CD4-positive, alpha-beta T cell treated with Interleukin-21 for 1 hour (primary cell): ENCODE measurements around the gene IFI27L2.

Experiments used
- DNase-seq: peaks from one replicate; pipeline ENCODE4 v3.0.0-alpha.2; 2020

IFI27L2 gene

GRCh38 chr14:94121485-94121884, 7.9 kb downstream of the IFI27L2 start:
- no peak for DNase-seq

- no peak for DNase-seq
Observed at GRCh38 chr14:94120667-94121340, 8.6 kb downstream of the IFI27L2 start.

- DNase-seq: no peak
Observed at GRCh38 chr14:94119071-94119470, 10.3 kb downstream of the IFI27L2 start.

GRCh38 chr14:94117856-94118255, 11.5 kb downstream of the IFI27L2 start:
- no peak for DNase-seq

- DNase-seq: no peak
Observed at GRCh38 chr14:94116701-94117100, 12.7 kb downstream of the IFI27L2 start.

GRCh38 chr14:94115631-94116030, 13.8 kb downstream of the IFI27L2 start:
- DNase-seq: no peak

- DNase-seq: no peak
Observed at GRCh38 chr14:94115058-94115591, 14.3 kb downstream of the IFI27L2 start.

- DNase-seq: no peak
Observed at GRCh38 chr14:94114589-94115057, 14.8 kb downstream of the IFI27L2 start.

GRCh38 chr14:94113908-94114588, 15.4 kb downstream of the IFI27L2 start:
- no peak for DNase-seq

- DNase-seq: no peak
Observed at GRCh38 chr14:94113490-94113889, 15.9 kb downstream of the IFI27L2 start.

GRCh38 chr14:94113073-94113472, 16.3 kb downstream of the IFI27L2 start:
- no peak for DNase-seq

GRCh38 chr14:94112513-94113063, 16.8 kb downstream of the IFI27L2 start:
- DNase-seq: no peak

GRCh38 chr14:94111276-94112095, 17.9 kb downstream of the IFI27L2 start:
- DNase-seq: no peak

- DNase-seq: no peak
Observed at GRCh38 chr14:94110552-94111181, 18.7 kb downstream of the IFI27L2 start, which contains the start of gene IFI27. IFI27 (plus strand) TSS chr14:94110736.

GRCh38 chr14:94109915-94110250, 19.5 kb downstream of the IFI27L2 start:
- no peak for DNase-seq

GRCh38 chr14:94104731-94105130, 24.7 kb downstream of the IFI27L2 start:
- DNase-seq: no peak

GRCh38 chr14:94103554-94104150, 25.8 kb downstream of the IFI27L2 start:
- no peak for DNase-seq

GRCh38 chr14:94102768-94103482, 26.5 kb downstream of the IFI27L2 start:
- DNase-seq: no peak

GRCh38 chr14:94101748-94102147, 27.7 kb downstream of the IFI27L2 start:
- no peak for DNase-seq

- DNase-seq: no peak
Observed at GRCh38 chr14:94100847-94101246, 28.6 kb downstream of the IFI27L2 start.

- no peak for DNase-seq
Observed at GRCh38 chr14:94099006-94099405, 30.4 kb downstream of the IFI27L2 start.
